Skin of body (tissue), 2 donors: ENCODE measurements around the gene TBC1D7. TPM values are rescaled to one million over a fixed set of nuclear protein-coding genes. Genes with fewer than 3 reads are reported as not detected.

Source experiments
- DNase-seq: peaks from one replicate; lab custom pipeline; 2025; lab: John Stamatoyannopoulos, UW
- total RNA-seq: library from RNA; depleted of rRNA; stranded (reverse); fragments of >200 nt; gene quantifications from one replicate; pipeline ENCODE4 v1.2.3, GENCODE V29; 2014

TBC1D7 gene
- total RNA-seq, 1 donor from 2014 or later, result 14.8 TPM

- no peak for DNase-seq
These were observed 29.3 kb upstream of the TBC1D7 start for GRCh38 chr6:13357551-13358075.

GRCh38 chr6:13355999-13356785 is 27.9 kb upstream of the TBC1D7 start:
- DNase-seq, result no peak

DNA sequence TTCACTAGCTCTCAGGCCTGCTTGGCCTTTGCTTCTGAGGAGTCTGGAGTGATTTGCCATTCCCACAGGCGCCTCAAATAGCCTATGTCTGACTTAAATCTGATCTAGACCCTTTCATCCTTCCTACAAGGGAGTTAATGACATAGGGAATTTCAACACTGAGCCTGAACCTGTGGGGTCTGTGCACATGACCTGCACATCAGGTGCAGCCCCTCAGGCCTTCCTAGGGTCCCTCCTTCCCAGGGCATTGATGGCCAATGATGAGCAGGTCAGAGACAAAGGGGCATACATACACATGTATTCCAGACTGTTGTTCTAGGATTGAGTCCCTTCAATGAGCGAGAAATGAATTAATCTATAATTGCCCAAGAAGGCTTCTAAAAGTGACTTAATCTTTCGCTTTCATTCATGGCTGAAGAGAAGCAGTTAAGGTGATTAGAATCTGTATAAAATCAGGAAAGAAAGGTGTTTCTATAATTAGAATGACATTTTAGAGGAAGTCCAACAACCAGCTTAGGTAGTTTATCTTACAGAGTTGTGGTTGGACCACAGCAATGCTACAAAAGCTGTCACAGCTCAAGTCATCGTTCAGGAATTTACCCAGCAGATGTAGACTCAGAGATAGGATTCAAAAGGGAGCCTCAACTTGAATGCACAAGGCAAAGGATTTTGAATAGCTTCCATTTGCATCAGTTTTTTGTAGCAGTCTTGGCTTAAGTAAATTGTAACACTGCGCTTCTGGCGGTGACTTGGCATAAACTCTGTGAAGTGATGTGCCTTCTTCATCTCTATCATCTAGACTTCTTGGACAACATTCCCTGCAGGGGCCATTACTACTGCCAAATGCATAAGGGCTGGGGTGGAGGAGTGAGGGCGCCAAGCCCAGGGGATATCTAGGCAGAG is 27.0 kb upstream of the TBC1D7 start:
- peak; percentile 71 for DNase-seq

- peak; percentile 20 for DNase-seq
These were observed 26.1 kb upstream of the TBC1D7 start for GRCh38 chr6:13354331-13355042.

DNA sequence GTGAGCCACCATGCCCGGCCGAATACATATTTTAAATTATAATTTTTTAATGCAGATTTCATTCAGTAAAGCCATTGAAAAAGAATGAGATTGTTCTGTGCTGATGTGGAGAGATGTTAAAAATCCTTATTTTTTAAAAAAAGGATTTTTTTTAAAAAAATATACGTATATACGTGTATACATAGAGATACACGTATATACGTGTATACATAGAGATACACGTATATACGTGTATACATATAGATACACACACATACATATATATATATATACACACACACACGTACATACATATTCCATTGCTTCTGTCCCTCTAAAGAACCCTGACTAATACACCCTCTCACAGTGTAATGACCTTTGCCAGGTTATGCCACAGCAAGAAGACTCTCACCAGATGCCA is 23.8 kb upstream of the TBC1D7 start:
- DNase-seq, result no peak

DNA sequence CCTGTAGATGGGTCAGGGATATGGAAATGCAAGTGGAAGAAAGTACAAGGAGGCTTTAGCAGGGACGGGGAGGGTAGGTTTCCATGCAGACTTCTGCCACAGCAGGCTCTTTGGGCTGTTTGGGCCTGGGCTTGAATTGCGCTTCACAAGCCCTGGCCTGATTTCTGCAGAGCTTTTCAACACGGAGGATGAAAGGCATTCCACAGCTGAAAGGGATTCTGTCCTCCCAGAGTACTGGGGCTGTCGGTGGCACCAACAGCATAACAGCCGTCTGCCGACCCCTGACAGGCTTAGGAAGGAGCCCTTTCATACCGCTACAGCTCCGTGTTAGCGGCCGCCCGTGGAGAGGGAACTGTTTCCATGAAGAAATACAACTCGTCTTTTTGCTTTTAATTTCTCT is 22.9 kb upstream of the TBC1D7 start:
- no peak for DNase-seq

DNA sequence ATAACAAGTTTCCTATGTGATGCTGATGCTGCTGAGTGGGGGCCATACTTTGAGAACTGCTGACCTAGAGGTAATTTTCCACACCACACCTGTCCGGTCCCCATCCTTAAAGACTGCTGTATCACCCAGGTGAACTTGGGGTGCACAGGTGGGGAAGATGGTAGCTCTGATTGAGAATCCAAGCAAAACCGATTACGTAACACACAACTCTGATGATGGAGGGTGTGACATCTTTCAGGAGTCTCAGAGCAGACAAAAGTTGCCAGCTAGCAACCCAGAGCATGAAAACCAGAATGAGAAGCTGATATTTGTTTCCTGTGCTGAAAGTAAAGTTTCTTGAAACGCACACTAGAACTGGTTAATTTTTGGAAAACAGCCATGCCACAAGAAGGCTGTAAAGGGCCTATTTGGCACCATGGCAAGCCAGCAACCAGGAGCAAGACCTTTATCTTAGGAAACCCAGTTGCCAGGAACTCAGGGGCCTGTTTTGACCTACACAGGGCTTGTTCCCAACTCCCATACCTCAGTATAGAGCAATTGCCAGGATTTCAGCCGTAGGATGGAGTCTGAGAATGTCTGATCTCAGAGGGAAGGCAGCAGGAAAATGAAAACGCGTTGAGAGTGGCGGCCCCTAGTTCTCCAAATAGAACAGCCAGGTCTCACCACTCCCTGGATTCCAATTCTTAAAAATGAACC is 21.6 kb upstream of the TBC1D7 start:
- DNase-seq, result no peak

DNA sequence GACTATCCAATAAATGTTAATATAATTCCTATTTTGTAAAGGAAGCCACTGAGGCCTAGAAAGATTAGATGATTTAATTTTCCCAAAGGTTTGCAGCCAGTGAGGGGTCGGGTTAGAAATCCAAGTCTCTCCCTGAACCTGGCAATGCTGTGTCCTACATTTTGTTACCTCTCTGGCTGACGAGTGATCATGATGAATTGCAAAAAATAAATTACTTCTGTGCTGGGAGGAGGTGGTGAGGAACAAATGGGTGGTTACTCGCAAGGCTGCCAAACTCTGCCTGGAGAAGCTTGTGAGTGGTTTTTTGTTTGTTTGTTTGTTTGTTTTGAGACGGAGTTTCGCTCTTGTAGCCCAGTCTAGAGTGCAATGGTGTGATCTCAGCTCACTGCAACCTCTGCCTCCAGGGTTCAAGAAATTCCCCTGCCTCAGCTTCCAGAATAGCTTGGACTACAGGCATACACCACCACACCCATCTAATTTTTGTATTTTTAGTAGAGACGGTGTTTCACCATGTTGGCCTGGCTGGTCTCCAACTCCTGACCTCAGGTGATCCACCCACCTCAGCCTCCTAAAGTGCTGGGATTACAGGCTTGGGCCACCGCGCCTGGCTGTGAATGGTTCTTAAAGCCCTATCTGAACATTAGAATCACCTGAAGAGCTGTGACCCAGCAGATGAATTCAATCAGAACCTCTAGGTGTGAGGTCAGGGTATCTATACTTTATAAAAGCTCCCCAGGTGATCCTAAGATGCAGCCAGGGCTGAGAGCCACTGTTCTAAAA is 20.2 kb upstream of the TBC1D7 start:
- DNase-seq, result no peak

DNA sequence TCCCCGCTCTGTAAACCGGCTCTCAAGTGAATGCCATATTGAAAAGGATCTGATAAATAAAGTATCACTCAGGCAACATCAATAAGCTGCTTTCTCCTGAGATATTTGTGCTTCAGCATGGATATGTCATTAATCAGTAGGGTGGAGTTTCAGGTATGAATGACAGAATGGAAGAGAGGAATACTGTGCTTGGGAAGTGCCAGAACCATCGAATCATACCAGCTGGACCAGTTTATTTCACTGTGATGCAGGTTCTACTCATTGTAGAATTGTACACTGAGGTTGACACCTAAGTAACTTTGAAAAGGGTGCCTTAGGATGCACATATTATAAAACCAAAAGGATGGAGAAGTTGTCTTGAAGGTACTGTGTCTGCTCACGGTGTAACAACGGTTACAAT is 17.9 kb upstream of the TBC1D7 start:
- DNase-seq, result no peak

DNA sequence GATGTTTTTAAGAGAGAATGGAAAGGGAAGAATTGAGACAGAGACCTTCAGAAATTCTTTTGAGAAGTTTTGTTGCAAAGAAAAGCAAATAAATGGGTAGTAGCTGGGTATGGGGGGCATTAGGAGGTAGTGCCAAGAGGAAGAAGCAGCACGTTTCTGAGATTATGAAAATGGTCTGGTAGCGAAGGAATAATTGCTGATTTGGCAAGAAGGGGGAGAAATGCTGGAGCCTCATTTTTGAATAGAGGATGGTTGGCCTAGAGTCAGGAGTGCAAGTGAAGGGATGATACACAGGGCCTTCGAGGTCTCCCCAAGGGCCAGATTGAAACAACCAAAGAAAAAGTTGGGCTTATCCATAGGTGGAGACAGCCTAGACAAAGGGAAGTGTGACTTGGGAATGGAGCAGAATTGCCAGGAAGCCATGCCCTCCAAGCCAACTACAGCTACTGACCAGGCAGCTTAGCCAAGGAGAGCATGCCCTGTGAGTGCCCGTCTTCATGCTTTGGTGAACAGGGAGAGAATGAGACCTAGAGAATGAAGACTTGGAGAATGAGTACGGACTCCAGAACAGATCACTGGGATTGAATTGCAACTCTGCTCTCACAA is 14.2 kb upstream of the TBC1D7 start:
- no peak for DNase-seq

DNA sequence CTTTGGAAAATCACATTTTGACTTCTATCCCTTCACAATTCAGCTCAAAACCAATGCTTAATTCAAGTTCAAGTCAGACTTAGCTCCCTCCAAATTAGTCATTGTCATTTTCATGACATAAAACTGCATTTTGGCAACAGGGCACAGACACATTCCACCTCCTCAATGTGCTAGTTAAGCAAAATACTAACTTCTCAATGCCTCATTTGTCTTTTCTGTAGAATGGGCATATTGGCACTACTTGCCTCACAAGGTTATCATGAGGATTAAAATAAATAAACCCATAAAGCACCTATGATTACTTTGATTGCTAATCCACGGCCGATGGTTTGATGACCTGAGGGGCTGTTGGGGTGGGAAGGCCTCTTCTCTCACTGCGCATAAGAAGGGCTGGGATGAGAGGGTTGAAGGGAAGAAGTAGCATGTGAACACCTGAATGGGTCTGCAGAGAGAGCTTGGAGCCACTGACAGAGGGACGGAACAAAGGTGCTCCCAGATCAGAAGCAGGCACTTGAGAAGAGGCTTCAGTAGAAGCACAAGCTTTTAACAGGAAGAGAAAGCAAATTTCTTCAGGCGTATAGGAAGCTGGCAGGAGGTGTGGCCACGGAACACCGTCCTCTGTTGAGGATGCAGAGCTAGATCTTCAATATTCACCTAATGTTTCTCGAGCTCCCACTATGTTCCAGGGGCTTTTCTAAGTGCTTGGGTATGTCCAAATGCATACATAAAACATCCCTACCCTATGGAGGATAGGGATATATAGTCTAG is 11.7 kb upstream of the TBC1D7 start:
- DNase-seq, result no peak

- DNase-seq, result no peak
These were observed 9.7 kb upstream of the TBC1D7 start for GRCh38 chr6:13338038-13338437.

DNA sequence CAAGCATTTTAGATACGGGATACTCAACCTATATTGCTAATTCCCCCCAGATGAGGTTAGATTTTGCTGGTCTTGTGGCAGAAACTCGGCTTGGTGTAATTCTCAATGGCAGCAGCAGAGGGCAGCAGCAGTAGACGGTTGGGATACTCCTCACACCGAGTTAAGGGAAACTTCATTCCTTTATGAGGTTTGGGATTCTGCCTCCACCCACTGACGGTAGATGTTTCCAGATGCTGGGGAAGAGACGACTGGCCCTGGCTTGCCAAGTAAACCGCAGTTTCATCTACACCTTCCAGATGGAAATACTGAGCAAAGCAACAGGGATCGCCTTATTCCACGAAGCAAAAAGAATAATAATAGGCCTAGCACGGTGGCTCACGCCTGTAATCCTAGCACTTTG is 8.2 kb upstream of the TBC1D7 start:
- peak; percentile 95 for DNase-seq

- DNase-seq, result no peak
These were observed 6.6 kb upstream of the TBC1D7 start for GRCh38 chr6:13334953-13335352.

DNA sequence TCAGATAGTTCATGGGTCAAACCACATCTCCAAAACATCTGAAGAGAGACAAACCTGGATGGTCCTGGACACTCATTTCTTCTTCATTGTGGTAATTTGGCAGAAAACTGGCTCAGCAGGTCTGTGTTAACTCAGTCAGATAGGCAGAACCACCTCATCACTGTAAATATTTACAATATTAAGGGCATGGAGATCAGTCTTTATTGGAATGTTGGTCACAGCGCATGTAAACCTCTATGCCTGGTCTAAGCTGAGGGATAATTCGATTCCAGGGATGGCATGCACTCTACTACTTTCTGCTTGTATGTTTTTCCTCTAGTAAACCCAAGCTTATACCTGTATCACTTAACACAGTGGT is 4.0 kb upstream of the TBC1D7 start:
- no peak for DNase-seq

DNA sequence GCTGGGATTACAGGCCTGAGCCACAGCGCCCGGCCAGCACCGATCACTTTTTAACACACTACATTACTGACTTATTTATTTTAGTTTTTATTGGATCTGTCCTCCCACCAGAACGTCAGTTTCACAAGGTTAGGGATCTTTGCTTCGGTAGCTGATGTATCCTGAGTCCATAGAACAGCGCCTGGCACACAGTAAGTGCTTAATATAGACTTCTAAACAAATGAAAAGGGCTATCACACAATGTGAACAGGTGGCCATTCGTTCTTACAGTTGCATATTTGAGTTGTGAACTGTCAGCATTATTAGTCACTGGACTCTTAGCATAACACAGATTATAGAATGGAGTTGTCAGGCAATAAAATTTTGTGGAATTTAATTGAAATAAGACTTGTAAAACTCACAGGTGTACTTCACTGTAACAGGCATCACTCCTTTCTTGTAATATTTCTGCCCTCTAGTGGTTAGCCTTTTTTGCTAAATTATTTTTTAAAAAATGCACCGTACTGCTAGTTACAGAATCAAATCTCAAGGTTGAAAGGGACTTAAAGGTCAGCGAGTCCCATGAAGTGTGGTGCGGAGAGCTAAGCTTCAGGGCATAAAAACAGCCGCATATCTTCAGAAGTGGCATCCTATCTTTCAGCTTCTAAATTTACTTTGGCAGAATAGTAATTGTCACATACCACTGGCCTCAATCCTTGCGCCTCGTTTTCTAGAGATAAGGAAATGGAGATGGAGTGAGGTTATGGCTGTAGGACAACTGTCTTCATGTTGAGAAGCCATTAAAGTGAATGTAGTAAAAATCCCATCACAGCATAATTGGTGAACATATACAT is 3.4 kb upstream of the TBC1D7 start:
- no peak for DNase-seq

GRCh38 chr6:13328875-13329183 is 492 bp upstream of the TBC1D7 start:
- no peak for DNase-seq

- DNase-seq, result no peak
These were observed 654 bp downstream of the TBC1D7 start for GRCh38 chr6:13327691-13328075.
